ENCODE measurements around the gene NIPBL.
A peak's percentile ranks its signal among the peaks of the same experiment; 100 is the strongest.
"Not testable (repeated sequence)": the region's sequence is repeated elsewhere in the genome, so short reads cannot be mapped to it uniquely, and the experiment has no call there.

Gene NIPBL

DNA sequence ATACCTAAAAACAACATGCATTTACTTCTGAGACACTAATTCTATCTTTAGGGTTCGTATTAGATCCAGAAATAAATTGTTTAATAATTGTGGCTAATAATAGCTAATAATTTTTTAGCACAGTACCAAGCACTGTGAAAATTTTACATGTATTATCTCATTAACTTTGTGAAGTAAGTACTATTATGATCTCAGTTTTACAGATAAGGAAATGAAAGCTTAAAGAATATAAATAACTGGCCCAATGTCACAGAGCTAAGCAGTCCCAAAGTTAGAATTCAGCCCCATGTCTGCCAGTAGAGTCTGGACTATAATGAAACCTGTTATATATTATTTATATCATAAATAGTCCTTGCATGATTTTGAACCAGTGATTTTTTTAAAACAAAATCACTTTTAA lies 163.3 kb downstream of the NIPBL start:
- DNase-seq, result no peak

DNA sequence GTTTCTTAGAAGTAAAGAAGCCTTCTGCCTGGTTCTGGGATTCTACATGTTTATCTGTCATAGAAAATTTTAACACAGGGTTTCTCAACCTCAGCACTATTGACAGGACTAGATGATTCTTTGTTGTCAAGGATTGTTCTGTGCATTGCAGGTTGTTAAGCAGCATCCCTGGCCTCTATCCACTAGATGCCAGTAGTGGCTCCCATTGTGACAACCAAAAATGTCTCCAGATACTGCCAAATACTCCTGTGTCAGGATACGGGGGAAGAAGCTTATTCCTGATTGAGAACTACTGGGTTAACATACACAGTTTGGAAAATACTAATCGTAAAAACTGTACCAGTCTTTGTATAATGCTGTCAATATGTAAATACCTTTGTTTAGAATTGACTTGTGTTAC lies 167.1 kb downstream of the NIPBL start:
- no peak for DNase-seq

DNA sequence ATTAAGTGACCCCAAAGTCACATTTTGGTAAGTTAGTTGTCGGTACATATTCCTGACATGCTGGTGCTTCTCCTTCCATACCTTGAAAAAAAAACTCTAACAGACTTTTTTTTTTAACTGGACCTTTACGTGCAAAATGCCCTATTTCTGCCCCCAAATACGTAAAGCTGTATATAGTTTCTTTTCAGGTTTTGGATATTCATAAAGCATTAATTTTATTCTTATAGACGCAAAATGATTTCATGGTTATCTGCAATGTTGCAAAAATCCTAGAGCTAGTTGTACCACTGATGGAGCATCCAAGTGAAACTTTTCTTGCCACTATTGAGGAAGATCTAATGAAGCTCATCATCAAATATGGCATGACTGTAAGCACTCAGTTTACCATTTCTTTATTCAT lies 167.6 kb downstream of the NIPBL start:
- DNase-seq, result no peak

DNA sequence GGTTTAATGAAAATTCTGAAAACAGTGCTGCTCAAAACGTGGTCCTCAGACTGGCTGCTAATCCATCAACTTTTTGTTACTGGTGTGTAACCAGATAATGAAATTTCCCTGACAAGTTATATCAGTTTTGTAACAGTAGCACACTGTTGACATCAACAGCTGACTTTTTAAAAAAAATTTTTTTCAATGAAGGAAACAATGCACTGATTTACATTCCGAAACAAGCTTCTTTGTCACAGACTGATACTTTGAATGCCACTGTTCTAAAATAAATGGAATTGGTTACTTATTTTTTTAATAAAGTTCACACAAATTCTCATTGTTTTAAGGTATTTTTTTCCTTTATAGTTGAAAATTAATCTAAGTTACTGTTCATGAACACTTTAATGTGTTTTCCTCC lies 169.1 kb downstream of the NIPBL start:
- no peak for DNase-seq

DNA sequence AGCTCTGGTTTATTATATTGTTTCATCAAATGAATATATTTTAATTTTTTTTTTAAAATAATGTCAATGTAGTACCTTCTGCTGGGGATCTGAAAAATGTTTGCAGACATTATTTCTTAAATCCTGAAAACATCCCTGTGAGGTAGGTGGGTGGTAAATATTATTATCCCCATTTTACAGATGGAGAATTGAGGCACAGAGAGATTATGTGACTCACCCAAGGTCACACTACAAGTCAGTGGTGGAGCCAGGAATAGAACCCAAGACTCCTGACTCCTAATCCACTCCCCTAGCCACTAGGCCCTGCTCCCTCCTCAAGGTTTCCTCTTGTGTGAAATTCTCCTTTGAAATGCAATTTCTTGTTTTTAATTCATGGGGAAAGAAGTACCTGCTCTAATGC lies 171.4 kb downstream of the NIPBL start:
- DNase-seq, result no peak

DNA sequence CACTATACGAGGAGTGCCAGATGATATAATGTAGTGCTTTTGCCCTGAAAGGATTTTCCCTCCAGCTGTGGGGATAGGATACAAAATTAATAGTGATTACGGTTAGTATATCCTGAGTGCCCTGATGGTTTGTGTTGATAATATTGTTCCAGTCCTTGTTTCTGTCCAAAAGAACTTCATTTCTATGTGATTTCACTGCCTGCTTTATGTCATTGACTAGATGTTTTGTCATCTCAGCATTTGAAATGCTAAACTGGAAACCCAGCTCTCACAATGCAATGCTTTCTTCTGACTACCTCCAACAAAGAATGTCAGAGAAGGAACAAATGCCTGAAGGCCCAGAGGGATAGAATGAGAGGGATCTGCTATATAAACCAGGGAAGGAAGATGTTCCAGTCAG lies 177.8 kb downstream of the NIPBL start:
- no peak for DNase-seq

DNA sequence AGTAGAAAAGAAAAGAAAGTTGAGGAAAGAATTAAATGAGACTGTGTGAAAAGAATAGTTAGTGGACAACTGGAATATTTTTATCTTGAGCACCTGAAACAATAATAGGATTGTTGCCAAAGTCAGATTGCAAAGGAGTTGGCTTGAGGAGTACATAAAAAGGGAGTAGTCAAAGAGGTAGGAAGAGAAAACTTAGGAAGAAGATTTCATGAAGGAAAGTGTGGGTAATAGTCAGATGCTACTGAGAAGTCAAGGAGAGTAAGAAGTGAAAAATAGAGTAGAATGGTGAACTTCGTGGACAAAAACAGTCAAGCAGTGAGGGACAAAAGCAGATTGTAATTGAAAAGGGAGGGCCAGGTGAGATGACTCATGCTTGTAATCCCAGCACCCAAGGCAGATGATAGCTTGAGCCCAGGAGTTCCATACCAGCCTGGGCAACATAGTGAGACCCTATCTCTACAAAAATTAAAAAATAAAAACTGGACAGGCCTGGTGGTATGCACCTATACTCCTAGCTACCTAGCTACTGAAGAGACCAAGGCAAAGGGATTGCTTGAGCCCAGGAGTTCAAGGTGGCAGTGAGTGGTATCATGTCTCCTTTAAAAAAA lies 178.9 kb downstream of the NIPBL start:
- DNase-seq, result no peak

DNA sequence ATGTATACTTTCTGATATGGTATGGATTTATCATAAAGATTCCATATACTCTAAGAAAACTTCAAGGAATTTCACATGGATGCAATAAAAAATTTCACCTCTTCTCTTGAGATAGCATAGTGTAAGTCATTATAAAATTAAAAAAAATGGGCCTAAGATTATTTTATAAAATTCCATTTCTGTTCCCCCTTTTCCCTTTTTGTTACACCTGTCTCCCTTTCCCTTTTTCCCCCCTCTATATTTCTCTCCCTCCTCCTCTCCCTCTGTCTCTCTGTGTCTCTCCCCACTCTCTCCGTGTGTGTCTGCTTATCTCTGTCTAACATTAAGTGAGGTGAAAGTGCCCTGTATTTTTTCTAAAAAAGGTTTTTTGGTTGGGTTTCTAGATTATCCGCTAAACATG lies 180.2 kb downstream of the NIPBL start:
- no peak for DNase-seq

DNA sequence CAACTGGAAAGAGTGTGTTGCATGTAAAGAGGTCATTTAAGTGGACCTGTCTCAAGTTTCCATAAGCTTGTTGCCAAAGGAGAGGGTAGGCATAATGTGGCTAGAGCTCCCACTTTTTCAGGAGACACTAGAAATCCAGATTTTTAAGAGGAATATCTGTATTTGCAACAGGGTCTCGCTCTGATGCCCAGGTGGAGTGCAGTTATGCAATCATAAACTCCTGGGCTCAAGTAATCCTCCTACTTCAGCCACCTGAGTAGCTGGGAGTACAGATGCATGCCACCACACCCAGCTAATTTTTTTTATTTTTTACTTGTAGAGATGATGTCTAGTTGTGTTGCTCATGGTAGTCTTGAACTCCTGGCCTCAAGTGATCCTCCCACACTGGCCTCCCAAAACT lies 183.5 kb downstream of the NIPBL start:
- no peak for DNase-seq

DNA sequence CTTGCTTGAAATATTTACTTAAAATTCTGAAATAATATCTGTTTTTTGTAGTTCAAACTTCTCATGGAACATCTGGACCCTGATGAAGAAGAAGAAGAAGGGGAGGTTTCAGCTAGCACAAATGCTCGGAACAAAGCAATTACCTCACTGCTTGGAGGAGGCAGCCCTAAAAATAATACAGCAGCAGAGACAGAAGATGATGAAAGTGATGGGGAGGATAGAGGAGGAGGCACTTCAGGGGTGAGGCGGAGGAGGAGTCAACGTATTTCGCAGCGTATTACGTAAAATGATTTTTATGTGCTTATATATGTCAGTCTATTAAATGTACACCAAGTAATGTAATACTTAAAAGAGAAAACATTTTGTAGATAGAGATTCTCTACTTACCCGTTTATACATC lies 187.2 kb downstream of the NIPBL start:
- DNase-seq, result no peak

DNA sequence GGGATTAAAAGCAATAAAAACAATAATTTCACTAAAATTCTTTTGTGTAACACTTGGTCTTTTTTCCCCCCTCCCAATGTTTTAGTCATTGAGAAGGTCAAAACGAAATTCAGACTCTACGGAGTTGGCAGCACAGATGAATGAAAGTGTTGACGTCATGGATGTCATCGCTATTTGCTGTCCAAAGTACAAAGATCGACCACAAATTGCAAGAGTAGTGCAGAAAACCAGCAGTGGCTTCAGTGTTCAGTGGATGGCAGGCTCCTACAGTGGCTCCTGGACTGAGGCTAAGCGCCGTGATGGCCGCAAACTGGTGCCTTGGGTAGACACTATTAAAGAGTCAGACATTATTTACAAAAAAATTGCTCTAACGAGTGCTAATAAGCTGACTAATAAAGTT lies 187.9 kb downstream of the NIPBL start:
- DNase-seq, result no peak

DNA sequence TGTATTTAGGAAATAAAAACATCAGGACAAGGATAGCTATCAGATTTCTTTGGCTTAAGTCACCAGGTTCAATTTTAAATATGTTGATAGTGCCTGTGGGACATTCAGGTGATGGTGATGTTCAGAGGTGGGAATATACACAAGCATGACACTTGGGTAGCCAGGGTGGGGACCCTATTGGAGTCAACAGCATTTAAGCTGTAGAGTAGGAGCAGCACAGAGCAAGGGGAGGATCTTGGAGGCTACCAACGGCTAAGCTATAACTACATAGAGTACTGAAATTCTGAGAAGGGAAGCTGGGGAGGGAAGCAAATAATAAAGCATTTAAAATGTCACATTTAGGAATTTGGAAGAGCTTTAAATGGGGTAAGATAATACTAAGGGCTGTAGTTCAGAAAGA lies 194.9 kb downstream of the NIPBL start:
- no peak for DNase-seq

DNA sequence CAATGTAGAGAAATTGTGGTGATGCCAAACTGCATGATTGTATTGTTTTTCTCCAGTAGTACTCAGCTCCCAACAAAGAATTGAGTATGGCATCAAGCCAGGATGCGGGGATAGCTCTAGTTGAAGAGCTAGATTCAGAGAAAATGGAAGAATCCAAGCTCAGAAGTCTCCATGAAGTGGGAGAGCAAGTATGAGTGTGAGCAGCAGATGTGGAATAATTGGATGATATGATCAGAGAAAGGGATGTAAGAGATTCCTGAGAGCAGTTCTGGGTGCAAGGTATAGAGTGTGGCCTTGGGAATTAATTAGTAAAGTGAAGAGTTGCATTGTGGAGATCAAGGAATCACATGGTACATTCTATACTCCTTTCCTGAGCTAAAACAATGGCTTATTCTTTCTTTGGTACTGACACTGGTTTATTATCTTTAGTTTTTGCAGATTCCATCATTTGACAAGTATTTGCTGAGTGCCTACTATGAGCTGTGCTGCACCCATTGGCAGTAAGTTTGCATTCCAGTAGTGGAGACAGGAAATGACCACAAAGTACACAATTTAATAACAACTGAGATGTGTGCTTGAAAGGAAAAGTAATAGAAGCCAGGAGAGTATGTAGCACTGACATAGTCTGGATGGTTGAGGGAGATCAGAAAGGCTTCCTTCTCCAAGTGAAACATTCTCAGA lies 195.5 kb downstream of the NIPBL start:
- DNase-seq, result no peak

DNA sequence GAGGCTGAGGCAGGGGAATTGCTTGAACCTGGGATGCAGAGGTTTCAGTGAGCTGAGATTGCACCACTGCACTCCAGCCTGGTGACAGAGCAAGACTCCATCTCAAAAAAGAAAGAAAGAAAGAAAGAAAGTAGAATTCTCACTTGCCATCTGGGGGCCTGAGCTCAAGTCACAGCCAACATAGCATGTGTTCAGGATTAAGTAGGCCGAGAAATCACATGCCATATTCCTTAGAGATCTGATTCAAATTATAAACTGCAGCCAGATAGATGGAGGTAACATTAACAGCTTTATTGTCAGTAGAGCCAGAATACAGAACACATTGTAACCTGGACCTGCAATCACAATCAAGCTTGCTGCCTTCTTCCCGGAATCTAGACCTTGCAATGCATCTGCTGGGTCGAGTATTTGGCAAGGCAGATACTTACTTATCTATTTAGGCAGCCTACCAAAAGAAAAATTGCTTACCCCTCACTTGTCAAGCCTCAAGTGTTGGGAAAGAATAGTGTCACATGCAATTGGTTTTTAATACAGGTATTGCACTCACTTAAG lies 198.9 kb downstream of the NIPBL start:
- no peak for DNase-seq

DNA sequence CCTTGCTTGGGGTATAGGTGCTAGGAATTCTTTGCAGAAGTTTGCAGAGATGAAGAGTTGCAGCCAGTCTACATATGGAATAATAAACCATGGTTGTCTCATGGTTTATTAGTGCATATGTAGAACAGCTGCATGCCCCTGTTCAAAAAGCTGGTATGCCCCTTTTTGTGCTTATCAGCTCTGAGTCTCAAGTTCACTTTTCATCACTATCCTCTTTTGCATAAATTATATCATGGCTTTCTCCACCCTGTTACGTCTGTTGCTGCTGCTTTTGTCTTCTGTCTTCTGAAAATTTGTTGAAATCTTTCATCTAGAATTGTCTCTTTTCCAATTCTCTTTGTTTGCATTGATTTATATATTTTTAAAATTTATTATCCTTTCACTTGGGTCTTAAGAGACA lies 200.6 kb downstream of the NIPBL start:
- DNase-seq, result no peak

DNA sequence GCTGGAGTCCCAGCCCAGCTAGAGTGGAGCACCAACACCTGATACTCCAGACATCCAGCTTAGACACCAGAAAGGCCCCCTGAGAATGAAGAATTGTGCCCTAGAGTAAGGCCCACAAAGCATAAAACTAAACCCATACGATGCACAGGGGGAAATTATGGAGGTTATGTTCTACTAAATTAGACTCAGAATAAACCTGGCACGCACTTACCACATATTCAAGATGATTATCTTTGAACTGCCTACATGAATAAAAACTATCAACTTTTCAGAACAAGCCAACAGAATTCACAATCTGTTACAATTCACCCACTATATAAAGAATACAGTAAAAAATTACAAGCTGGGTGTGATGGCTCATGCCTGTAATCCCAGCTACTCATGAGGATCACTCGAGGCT lies 204.1 kb downstream of the NIPBL start:
- DNase-seq, result no peak

DNA sequence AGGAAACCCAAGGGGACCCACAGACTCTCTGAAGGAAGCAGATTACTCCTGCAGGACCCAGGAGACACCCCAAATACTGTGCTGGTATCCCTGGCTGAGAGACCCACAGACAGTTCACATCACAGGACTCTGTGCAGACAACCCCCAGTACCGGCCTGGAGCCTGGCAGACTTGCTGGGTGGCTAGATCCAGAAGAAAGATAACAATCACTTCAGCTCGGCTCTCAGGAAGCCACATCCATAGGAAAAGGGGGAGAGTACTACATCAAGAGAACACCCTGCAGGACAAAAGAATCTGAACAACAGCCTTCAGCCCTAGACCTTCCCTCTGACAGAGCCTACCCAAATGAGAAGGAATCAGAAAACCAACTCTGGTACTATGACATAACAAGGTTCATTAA lies 206.4 kb downstream of the NIPBL start:
- DNase-seq, result not testable (repeated sequence)

DNA sequence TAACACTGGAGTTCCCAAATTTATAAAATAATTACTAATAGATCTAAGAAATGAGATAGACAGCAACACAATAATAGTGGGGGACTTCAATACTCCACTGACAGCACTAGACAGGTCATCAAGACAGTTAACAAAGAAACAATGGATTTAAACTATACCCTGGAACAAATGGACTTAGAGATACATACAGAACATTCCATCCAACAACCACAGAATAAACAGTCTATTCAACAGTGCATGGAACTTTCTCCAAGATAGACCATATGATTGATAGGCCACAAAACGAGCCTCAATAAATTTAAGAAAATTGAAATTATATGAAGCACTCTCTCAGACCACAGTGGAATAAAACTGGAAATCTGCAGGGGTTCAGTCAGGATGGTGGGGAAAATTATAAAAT lies 209.5 kb downstream of the NIPBL start:
- not testable (repeated sequence) for DNase-seq

DNA sequence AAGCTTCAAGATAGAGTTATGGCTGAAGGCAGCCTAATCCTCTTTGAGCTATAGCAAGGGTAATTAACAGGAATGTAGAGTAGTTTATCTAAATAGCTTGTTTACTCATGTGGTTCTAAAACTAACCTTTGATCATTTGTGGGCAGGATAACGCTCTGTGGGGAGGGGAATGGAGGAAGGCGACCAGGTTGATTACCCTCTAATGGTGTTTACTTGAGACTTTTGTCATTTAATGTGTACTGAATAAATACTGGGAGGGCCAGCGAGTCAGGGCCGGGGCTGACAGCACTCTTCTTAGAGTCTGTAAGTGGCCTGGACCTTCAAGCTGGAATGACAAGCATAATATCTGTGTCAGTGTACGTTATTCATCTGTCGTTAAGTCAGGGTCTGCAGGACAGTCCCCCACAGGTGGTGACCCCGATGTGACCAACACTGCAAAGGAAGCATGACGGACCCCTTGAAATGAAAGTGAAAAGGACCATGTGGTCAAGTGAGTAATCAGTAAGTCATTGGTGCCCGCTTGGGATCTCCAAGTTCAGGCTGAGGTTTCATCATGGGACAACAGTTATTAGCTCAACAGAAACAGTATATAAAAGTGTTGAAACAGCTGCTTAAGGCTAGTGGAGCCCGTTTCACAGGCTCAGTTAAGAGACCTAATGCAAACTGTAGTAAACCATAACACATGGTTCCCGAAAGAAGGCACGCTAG lies 210.1 kb downstream of the NIPBL start:
- peak in 1 of 3 donors; percentile 6 for DNase-seq

DNA sequence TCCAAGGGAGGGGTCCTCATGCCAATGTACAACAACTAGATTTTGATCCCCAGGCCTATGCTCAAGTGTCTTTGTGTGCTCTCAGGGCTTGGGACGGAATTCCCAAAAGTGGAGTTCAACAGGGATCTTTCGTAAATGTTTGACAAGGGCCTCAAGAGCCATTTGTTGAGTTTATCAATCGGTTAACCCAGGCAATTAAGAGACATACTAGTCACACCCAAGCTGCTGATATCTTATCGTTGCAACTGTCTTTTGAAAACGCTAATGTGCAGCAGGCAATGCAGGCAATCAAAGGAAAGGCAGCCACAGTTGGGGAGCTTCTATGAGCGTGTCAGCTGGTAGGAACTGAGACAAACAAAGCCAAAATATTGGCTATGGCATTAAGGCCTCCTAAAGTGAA lies 211.4 kb downstream of the NIPBL start:
- no peak for DNase-seq

DNA sequence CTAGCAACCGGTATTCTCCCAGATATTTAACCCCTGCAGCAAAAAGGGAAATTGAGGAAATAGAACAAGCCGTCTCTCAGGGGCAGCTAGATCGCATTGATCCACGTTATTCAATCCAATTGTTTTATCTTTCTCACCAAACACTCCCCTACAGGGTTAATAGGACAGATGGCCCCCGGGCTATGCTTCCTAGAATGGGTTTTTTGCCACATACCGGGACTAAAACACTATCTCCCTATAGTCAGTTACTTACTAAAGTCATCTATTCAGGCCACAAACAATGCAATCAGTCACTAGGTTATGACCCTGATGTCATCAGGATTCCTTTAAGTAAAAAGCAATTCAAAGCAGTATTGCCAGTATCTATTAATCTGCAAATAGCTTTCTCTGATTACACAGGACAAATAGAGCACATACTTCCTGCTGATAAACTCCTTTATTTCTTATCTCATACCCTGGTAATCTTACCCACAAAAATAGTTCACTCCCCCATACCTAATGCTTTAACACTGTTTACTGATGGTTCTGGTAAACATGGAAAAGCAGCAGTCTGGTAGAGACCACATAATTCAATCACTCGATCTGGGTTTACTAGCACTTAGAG lies 213.7 kb downstream of the NIPBL start:
- DNase-seq, result no peak

DNA sequence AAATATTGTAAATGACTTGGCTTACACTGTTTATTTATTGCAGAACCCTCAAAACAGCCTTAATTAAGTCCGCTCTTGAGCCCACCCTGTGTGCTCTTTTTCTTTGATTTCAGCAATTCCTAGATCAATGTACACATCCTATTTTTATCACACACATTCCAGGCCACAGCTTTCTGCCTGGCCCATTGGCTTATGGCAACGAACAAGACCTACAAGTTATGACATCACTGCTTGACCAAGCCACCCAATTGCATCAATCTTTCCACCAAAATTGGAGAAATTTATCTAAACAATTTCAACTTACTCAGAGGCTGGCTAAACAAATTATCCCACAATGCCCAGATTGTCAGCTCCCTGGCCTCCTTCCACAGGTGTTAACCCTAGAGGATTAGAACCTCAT lies 214.2 kb downstream of the NIPBL start:
- no peak for DNase-seq

DNA sequence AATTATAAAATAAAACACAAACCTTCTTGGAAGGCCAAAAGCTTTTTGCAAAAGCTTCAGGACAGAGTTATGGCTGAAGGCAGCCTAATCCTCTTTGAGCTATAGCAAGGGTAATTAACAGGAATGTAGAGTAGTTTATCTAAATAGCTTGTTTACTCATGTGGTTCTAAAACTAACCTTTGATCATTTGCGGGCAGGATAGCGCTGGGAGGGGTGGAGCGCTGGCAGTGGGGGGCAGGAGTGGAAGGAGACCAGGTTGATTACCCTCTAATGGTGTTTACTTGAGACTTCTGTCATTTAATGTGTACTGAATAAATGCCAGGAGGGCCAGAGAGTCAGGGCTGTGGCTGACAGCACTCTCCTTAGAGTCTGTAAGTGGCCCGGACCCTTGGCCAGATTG lies 217.2 kb downstream of the NIPBL start:
- not testable (repeated sequence) for DNase-seq

DNA sequence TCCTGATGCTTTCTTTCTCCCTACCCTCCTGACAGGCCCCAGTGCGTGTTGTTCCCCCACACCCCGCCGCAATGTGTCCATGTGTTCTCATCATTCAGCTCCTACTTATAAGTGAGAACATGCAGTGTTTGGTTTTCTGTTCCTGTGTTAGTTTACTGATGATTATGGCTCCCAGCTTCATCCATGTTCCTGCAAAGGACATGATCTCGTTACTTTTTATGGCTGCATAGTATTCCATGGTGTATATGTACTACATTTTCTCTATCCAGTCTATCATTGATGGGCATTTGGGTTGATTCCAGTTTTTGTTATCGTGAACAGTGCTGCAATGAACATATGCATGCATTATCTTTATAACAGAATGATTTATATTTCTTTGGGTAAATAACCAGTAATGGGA lies 222.7 kb downstream of the NIPBL start:
- DNase-seq, result not testable (repeated sequence)

Measured in suppressor macrophage treated with lipopolysaccharide for 1 hour (primary cell).